Naive thymus-derived CD4-positive, alpha-beta T cell (primary cell): ENCODE results near the gene RASA4B. TPM values are rescaled to one million over a fixed set of nuclear protein-coding genes. Genes with fewer than 3 reads are reported as not detected.

Source experiments
- microRNA-seq: library from miRNA; unstranded; fragments of <30 nt; microRNA quantifications from one replicate; pipeline ENCODE4 v1.2.0, GENCODE V29; 2022; ENCODE audit warnings: borderline microRNAs expressed
- polyA plus RNA-seq, 2 donors: library from polyadenylated mRNA; unstranded; fragments of 300-500 nt; fragmentation: Illumina TruSeq; gene quantifications; one replicate each; pipeline ENCODE4 v1.2.3, GENCODE V29; 2021
- total RNA-seq, 6 experiments: library from RNA in 5 of 6; stranded (reverse) in 5 of 6; gene quantifications; 1 replicate in 5 of 6; 2 replicates in 1 of 6; pipeline ENCODE4 v1.2.3 and lab custom pipeline; 2021 to 2026

RASA4B gene
- total and polyA plus RNA-seq, 7 experiments from 2014 or later, result 11.3 to 36.3 (median 22.2) TPM

Small RNAs within 50 kb of the gene (microRNA-seq; reads per million reads assigned to microRNA genes)
- gene MIR4467, result not detected
- 3.6 reads per million for gene MIR5090

Other genes with a start within 250 kb of the RASA4B start
- gene SH2B2, start 230.9 kb downstream of the RASA4B start, total RNA-seq, result 10 to 100 TPM in 1 of 5 experiments, 1 to 10 TPM in 3, under 1 TPM in 1; 0.87 to 10.9 (median 2.0) TPM
- under 1 TPM; 0.25 to 0.58 TPM for gene SH2B2, start 230.9 kb downstream of the RASA4B start, polyA plus RNA-seq
- under 1 TPM in 1 of 5 experiments, not detected in 4; 0.51 TPM for gene SPDYE6, start 161.3 kb downstream of the RASA4B start, total RNA-seq
- gene SPDYE6, start 161.3 kb downstream of the RASA4B start, polyA plus RNA-seq, result under 1 TPM; 0.14 to 0.25 TPM
- 10 to 100 TPM; 36.4 to 58.4 (median 47.0) TPM for gene PRKRIP1, start 121.4 kb downstream of the RASA4B start, total RNA-seq
- 10 to 100 TPM; 15.7 to 33.2 TPM for gene PRKRIP1, start 121.4 kb downstream of the RASA4B start, polyA plus RNA-seq
- 10 to 100 TPM; 19.9 to 72.6 (median 26.2) TPM for gene ORAI2, start 84.2 kb downstream of the RASA4B start, total RNA-seq
- 10 to 100 TPM; 29.5 to 33.5 TPM for gene ORAI2, start 84.2 kb downstream of the RASA4B start, polyA plus RNA-seq
- 10 to 100 TPM in 3 of 5 experiments, 1 to 10 TPM in 2; 4.0 to 14.3 (median 10.1) TPM for gene ALKBH4, start 52.9 kb downstream of the RASA4B start, total RNA-seq
- 10 to 100 TPM; 18.1 to 24.7 TPM for gene ALKBH4, start 52.9 kb downstream of the RASA4B start, polyA plus RNA-seq
- 10 to 100 TPM; 12.4 to 25.3 (median 24.7) TPM for gene LRWD1, start 52.8 kb downstream of the RASA4B start, total RNA-seq
- gene LRWD1, start 52.8 kb downstream of the RASA4B start, polyA plus RNA-seq, result 10 to 100 TPM in 1 of 2 donors, 1 to 10 TPM in 1; 8.7 to 18.5 TPM
- gene POLR2J, start 38.9 kb downstream of the RASA4B start, total RNA-seq, result 10 to 100 TPM; 36.9 to 47.7 (median 41.3) TPM
- 100 to 1,000 TPM in 1 of 2 donors, 10 to 100 TPM in 1; 64.2 to 109 TPM for gene POLR2J, start 38.9 kb downstream of the RASA4B start, polyA plus RNA-seq
- gene UPK3BL2, start 25.9 kb upstream of the RASA4B start, total RNA-seq, result 10 to 100 TPM; 22.8 to 85.3 (median 64.6) TPM
- 1 to 10 TPM; 3.4 to 6.7 TPM for gene UPK3BL2, start 25.9 kb upstream of the RASA4B start, polyA plus RNA-seq
- 1 to 10 TPM in 1 of 5 experiments, under 1 TPM in 3, not detected in 1; 0.29 to 1.1 (median 0.32) TPM for gene SPDYE2, start 33.4 kb upstream of the RASA4B start, total RNA-seq
- under 1 TPM; 0.33 to 0.35 TPM for gene SPDYE2, start 33.4 kb upstream of the RASA4B start, polyA plus RNA-seq
- gene POLR2J3, start 54.8 kb upstream of the RASA4B start, total RNA-seq, result 100 to 1,000 TPM in 4 of 5 experiments, 10 to 100 TPM in 1; 70.8 to 142 (median 113) TPM
- 10 to 100 TPM; 27.3 to 33.0 TPM for gene POLR2J3, start 54.8 kb upstream of the RASA4B start, polyA plus RNA-seq
- gene RASA4, start 99.0 kb upstream of the RASA4B start, total RNA-seq, result 100 to 1,000 TPM in 2 of 5 experiments, 10 to 100 TPM in 3; 44.0 to 104 (median 62.9) TPM
- gene RASA4, start 99.0 kb upstream of the RASA4B start, polyA plus RNA-seq, result 10 to 100 TPM; 24.6 to 44.1 TPM
- gene UPK3BL1, start 125.0 kb upstream of the RASA4B start, total RNA-seq, result 100 to 1,000 TPM in 2 of 5 experiments, 10 to 100 TPM in 3; 25.9 to 107 (median 49.2) TPM
- 10 to 100 TPM; 26.5 to 27.3 TPM for gene UPK3BL1, start 125.0 kb upstream of the RASA4B start, polyA plus RNA-seq
- gene SPDYE2B, start 132.5 kb upstream of the RASA4B start, total RNA-seq, result not detected
- not detected for gene SPDYE2B, start 132.5 kb upstream of the RASA4B start, polyA plus RNA-seq
- gene POLR2J2, start 153.9 kb upstream of the RASA4B start, total RNA-seq, result 10 to 100 TPM; 23.9 to 48.2 (median 31.1) TPM
- gene POLR2J2, start 153.9 kb upstream of the RASA4B start, polyA plus RNA-seq, result 1 to 10 TPM; 3.9 to 6.4 TPM
- gene FAM185A, start 231.2 kb upstream of the RASA4B start, total RNA-seq, result 10 to 100 TPM in 2 of 5 experiments, 1 to 10 TPM in 3; 6.2 to 12.8 (median 8.0) TPM
- 10 to 100 TPM in 1 of 2 donors, 1 to 10 TPM in 1; 7.4 to 12.4 TPM for gene FAM185A, start 231.2 kb upstream of the RASA4B start, polyA plus RNA-seq